ENCODE measurements around the gene TIE1. TPM values are rescaled to one million over a fixed set of nuclear protein-coding genes. Genes with fewer than 3 reads are reported as not detected.

TIE1 gene
- total RNA-seq, 4 donors from 2014 or later: 11.4 to 49.3 (median 30.2) TPM

GRCh38 chr1:43360616-43361015 is 59.8 kb downstream of the TIE1 start:
- TF ChIP-seq EP300 (IDR thresholded peaks at IDR 0.05) (no peak), POLR2A (IDR thresholded peaks at IDR 0.05) (no peak), POLR2AphosphoS5 (IDR thresholded peaks at IDR 0.05) (no peak)
- TF ChIP-seq, protein P1, sequence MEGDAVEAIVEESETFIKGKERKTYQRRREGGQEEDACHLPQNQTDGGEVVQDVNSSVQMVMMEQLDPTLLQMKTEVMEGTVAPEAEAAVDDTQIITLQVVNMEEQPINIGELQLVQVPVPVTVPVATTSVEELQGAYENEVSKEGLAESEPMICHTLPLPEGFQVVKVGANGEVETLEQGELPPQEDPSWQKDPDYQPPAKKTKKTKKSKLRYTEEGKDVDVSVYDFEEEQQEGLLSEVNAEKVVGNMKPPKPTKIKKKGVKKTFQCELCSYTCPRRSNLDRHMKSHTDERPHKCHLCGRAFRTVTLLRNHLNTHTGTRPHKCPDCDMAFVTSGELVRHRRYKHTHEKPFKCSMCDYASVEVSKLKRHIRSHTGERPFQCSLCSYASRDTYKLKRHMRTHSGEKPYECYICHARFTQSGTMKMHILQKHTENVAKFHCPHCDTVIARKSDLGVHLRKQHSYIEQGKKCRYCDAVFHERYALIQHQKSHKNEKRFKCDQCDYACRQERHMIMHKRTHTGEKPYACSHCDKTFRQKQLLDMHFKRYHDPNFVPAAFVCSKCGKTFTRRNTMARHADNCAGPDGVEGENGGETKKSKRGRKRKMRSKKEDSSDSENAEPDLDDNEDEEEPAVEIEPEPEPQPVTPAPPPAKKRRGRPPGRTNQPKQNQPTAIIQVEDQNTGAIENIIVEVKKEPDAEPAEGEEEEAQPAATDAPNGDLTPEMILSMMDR (IDR thresholded peaks at IDR 0.05): no peak
- Histone ChIP-seq H3K4me3 (no peak overlapping the region), H3K9me3 (no peaks in the 10 kb centered on the region), H3K36me3 (peaks cover 0 to 53% of the 10 kb centered on the region in 2 donors), H3K27me3 (no peaks in the 10 kb centered on the region), H3K27ac (no peak overlapping the region), H3K4me1 (peaks cover 0 to 30% (median 5%) of the 10 kb centered on the region in 3 donors)
- 57% methylated on average over 3 of the region's 4 CpGs; no CpG with 5 or more reads in 1 of the 2 donors for WGBS, 2 donors (ENCODE audit: low coverage in 1 of 2)
- ATAC-seq: no peak

DNA sequence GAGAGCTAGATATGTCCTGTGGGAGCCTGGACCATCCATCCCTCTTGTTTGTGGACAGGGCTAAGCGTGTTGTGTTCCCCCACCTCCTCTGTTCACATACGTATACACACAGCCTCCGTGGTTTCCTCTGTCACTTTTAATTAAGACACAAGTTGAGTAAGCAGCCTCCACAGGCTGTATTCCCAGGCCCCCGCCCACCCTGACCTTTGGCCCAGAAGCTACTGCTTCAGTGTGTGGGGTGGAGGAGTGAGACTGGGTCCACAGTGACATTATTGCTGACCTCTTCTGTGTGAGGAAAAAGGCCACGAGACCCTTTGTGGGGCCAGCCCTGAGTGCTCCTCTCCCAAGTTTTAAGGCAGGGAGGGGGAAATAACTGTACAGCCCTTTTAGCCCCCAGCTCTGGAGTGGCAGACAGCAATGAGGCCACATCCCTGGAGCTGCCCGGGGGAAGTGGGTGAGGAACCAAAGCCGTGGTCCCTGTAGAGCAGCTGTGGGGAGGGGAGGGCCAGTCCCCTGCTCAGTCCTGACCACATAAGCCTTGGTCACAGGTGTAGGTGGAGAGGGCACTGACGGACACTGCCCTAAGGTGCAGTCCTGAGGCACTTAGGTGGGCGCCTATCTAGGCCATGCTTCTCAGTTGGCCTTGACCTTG is 62.6 kb downstream of the TIE1 start:
- Histone ChIP-seq H3K36me3 (peaks cover 0 to 54% of the 10 kb centered on the region in 2 donors), H3K27me3 (no peaks in the 10 kb centered on the region), H3K4me3 (no peak overlapping the region), H3K9me3 (no peaks in the 10 kb centered on the region), H3K27ac (no peak overlapping the region), H3K4me1 (peaks cover 6 to 32% (median 14%) of the 10 kb centered on the region in 3 donors)
- TF ChIP-seq POLR2AphosphoS5 (IDR thresholded peaks at IDR 0.05) (no peak), POLR2A (IDR thresholded peaks at IDR 0.05) (no peak), EP300 (IDR thresholded peaks at IDR 0.05) (no peak)
- TF ChIP-seq, protein P1 (IDR thresholded peaks at IDR 0.05): no peak
- WGBS, 2 donors (ENCODE audit: low coverage in 1 of 2): 62 to 76% methylated on average over 2 to 4 of the region's 9 CpGs
- ATAC-seq: no peak

- Histone ChIP-seq H3K27me3 (no peaks in the 10 kb centered on the region), H3K4me3 (no peak overlapping the region), H3K27ac (no peak overlapping the region), H3K9me3 (no peaks in the 10 kb centered on the region), H3K4me1 (peaks cover 6 to 36% (median 18%) of the 10 kb centered on the region in 3 donors), H3K36me3 (peaks cover 0 to 54% of the 10 kb centered on the region in 2 donors)
- ATAC-seq: no peak
- WGBS, 2 donors (ENCODE audit: low coverage in 1 of 2): 76% methylated on average over 3 of the region's 5 CpGs; no CpG with 5 or more reads in 1 of the 2 donors
- TF ChIP-seq POLR2A (IDR thresholded peaks at IDR 0.05) (no peak), POLR2AphosphoS5 (IDR thresholded peaks at IDR 0.05) (no peak)
Measured at GRCh38 chr1:43363935-43364525, 63.2 kb downstream of the TIE1 start.

GRCh38 chr1:43365678-43366077 is 64.9 kb downstream of the TIE1 start:
- 75 to 82% methylated on average over 2 of the region's 2 CpGs for WGBS, 2 donors (ENCODE audit: low coverage in 1 of 2)
- peak overlapping the region in 3 of 4 donors; percentile 95 to 96 (median 96) for H3K27ac ChIP-seq
- TF ChIP-seq POLR2A (IDR thresholded peaks at IDR 0.05): no peak
- TF ChIP-seq EP300 (IDR thresholded peaks at IDR 0.05): no peak
- TF ChIP-seq, protein P1 (IDR thresholded peaks at IDR 0.05): no peak
- no peak for TF ChIP-seq POLR2AphosphoS5 (IDR thresholded peaks at IDR 0.05)
- no peaks in the 10 kb centered on the region for H3K9me3 ChIP-seq
- peaks cover 6 to 46% (median 16%) of the 10 kb centered on the region in 3 donors for H3K4me1 ChIP-seq
- H3K4me3 ChIP-seq: no peak overlapping the region
- no peak for ATAC-seq
- H3K27me3 ChIP-seq: no peaks in the 10 kb centered on the region
- peaks cover 0 to 51% of the 10 kb centered on the region in 2 donors for H3K36me3 ChIP-seq

DNA sequence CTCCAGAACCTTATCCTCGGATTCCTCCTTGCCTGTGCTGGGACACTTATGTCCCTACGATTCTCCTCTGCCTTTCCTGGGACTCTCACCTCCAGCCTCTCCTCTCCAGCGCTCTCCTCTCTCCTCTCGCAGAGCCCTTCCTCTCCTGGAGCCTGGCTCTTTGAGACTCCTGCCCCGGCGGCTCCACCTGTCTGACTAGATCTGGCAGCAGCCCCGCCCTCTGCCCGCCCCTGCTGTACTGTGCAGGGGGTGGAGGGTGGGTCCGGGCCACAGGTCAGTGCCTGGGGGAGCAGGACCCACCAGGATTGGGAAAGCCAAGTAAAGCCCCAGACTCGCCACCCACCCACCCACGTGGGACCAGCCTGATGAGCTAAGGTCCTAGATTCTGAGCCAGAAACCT is 65.4 kb downstream of the TIE1 start:
- no peaks in the 10 kb centered on the region for H3K27me3 ChIP-seq
- H3K36me3 ChIP-seq: peaks cover 0 to 46% of the 10 kb centered on the region in 2 donors
- H3K4me1 ChIP-seq: peaks cover 6 to 46% (median 16%) of the 10 kb centered on the region in 3 donors
- 47 to 74% methylated on average over 4 of the region's 11 CpGs for WGBS, 2 donors (ENCODE audit: low coverage in 1 of 2)
- H3K9me3 ChIP-seq: no peaks in the 10 kb centered on the region
- H3K27ac ChIP-seq: peak overlapping the region; percentile 91 to 96 (median 96)
- TF ChIP-seq, protein P1 (IDR thresholded peaks at IDR 0.05): no peak
- TF ChIP-seq EP300 (IDR thresholded peaks at IDR 0.05) (no peak), POLR2AphosphoS5 (IDR thresholded peaks at IDR 0.05) (no peak), POLR2A (IDR thresholded peaks at IDR 0.05) (no peak)
- H3K4me3 ChIP-seq: peak overlapping the region in 1 of 2 donors; percentile 94
- no peak for ATAC-seq

Data from gastroesophageal sphincter (tissue), 4 donors.